HepG2 (cell line): ENCODE data around the gene CPSF4. TPM values are rescaled to one million over a fixed set of nuclear protein-coding genes. Genes with fewer than 3 reads are reported as not detected.

Experiments
- BCL3 ChIP-seq: sonication (generic); formaldehyde crosslinking; IDR thresholded peaks from 2 replicates; pipeline ENCODE4 v1.5.1; 2020; ENCODE audit warnings: mild to moderate bottlenecking, missing genetic modification reagents, moderate library complexity
- BRF2 ChIP-seq: sonication (generic); formaldehyde crosslinking; IDR thresholded peaks from 2 replicates; pipeline ENCODE4 v1.8.1; 2022; ENCODE audit warnings: mild to moderate bottlenecking, missing genetic modification reagents
- CBX5 ChIP-seq: sonication (generic); formaldehyde crosslinking; IDR thresholded peaks from 2 replicates; pipeline ENCODE4 v1.4.0; 2020; ENCODE audit warnings: missing genetic modification reagents, borderline replicate concordance
- FOXM1 ChIP-seq: sonication (generic); formaldehyde crosslinking; IDR thresholded peaks from 2 replicates; pipeline ENCODE4 v1.5.0; 2020; ENCODE audit warnings: missing genetic modification reagents
- HCFC1 ChIP-seq: fragments of 150-350 bp; IDR thresholded peaks from 2 replicates; pipeline ENCODE4 v1.6.1; 2014; ENCODE audit warnings: low read depth, low read length
- HOXD1 ChIP-seq: sonication (generic); formaldehyde crosslinking; IDR thresholded peaks from 2 replicates; pipeline ENCODE4 v1.5.0; 2020; ENCODE audit warnings: missing genetic modification reagents
- KDM2A ChIP-seq: sonication (generic); formaldehyde crosslinking; IDR thresholded peaks from 2 replicates; pipeline ENCODE4 v1.4.0; 2020; ENCODE audit warnings: low read depth, missing genetic modification reagents, borderline replicate concordance
- MED8 ChIP-seq: sonication (generic); formaldehyde crosslinking; IDR thresholded peaks from 2 replicates; pipeline ENCODE4 v1.8.1; 2023; ENCODE audit warnings: mild to moderate bottlenecking, missing genetic modification reagents; ENCODE audit not compliant: insufficient replicate concordance
- NCOA5 ChIP-seq: sonication (generic); formaldehyde crosslinking; IDR thresholded peaks from 2 replicates; pipeline ENCODE4 v1.4.0; 2020; ENCODE audit warnings: missing genetic modification reagents
- NFE2L2 ChIP-seq: fragments of 150-350 bp; IDR thresholded peaks from 2 replicates; pipeline ENCODE4 v1.6.1; 2014; ENCODE audit warnings: low read length
- POLR2G ChIP-seq: fragments of 200-400 bp; formaldehyde crosslinking; IDR thresholded peaks from 2 replicates; pipeline ENCODE4 v1.6.1; 2018; ENCODE audit warnings: mild to moderate bottlenecking, low read depth, low read length, moderate library complexity
- REPIN1 ChIP-seq: sonication (generic); formaldehyde crosslinking; IDR thresholded peaks from 2 replicates; pipeline ENCODE4 v1.8.0; 2022; ENCODE audit warnings: missing genetic modification reagents, low read depth, mild to moderate bottlenecking, borderline replicate concordance
- SRSF9 ChIP-seq: fragments of 200-400 bp; formaldehyde crosslinking; IDR thresholded peaks from 2 replicates; pipeline ENCODE4 v1.6.1; 2018; ENCODE audit warnings: borderline replicate concordance, mild to moderate bottlenecking, low read depth, low read length; ENCODE audit not compliant: insufficient read depth, poor library complexity, severe bottlenecking
- TBX2 ChIP-seq: sonication (generic); formaldehyde crosslinking; IDR thresholded peaks from 2 replicates; pipeline ENCODE4 v1.5.0; 2020; ENCODE audit warnings: missing genetic modification reagents, mild to moderate bottlenecking, borderline replicate concordance
- TRIM24 ChIP-seq: sonication (generic); formaldehyde crosslinking; IDR thresholded peaks from 2 replicates; pipeline ENCODE4 v1.8.0; 2022; ENCODE audit warnings: mild to moderate bottlenecking, missing genetic modification reagents
- ZNF143 ChIP-seq: sonication (generic); formaldehyde crosslinking; IDR thresholded peaks from 2 replicates; pipeline ENCODE4 v1.4.0; 2020; ENCODE audit warnings: missing genetic modification reagents
- ZNF331 ChIP-seq: sonication (generic); formaldehyde crosslinking; IDR thresholded peaks from 2 replicates; pipeline ENCODE4 v1.4.0; 2020; ENCODE audit warnings: missing genetic modification reagents
- ZNF441 ChIP-seq: sonication (generic); formaldehyde crosslinking; IDR thresholded peaks from 2 replicates; pipeline ENCODE4 v1.7.0; 2021; ENCODE audit warnings: missing genetic modification reagents, borderline replicate concordance
- ZNF446 ChIP-seq: sonication (generic); formaldehyde crosslinking; IDR thresholded peaks from 2 replicates; pipeline ENCODE4 v1.5.0; 2020; ENCODE audit warnings: mild to moderate bottlenecking, missing genetic modification reagents
- ZNF484 ChIP-seq: sonication (generic); formaldehyde crosslinking; IDR thresholded peaks from 2 replicates; pipeline ENCODE4 v1.5.1; 2020; ENCODE audit warnings: mild to moderate bottlenecking, low read depth, missing genetic modification reagents, borderline replicate concordance
- ZNF597 ChIP-seq: sonication (generic); formaldehyde crosslinking; IDR thresholded peaks from 2 replicates; pipeline ENCODE4 v1.5.0; 2020; ENCODE audit warnings: missing genetic modification reagents
- ZNF614 ChIP-seq: IDR thresholded peaks from 2 replicates; pipeline ENCODE4 v1.6.1; 2018; ENCODE audit warnings: missing biosample characterization, missing genetic modification reagents, inconsistent platforms, borderline replicate concordance
- ZNF746 ChIP-seq: sonication (generic); formaldehyde crosslinking; IDR thresholded peaks from 2 replicates; pipeline ENCODE4 v1.8.0; 2022; ENCODE audit warnings: mild to moderate bottlenecking, missing genetic modification reagents
- polyA plus RNA-seq, 8 experiments: library from polyadenylated mRNA; depleted of rRNA in 3 of 8; stranded (reverse) in 7 of 8; unstranded in 1 of 8; fragments of >200 nt; fragmentation: Illumina TruSeq in 4 of 8; extraction: Trizol in 4 of 8; gene quantifications; 2 replicates each; pipeline versions ENCODE4 v1.2.1 to v1.2.3, GENCODE V29; 2011 to 2016; ENCODE audit warnings: low read depth in 4 of 8, missing spikeins in 1 of 8, mixed read lengths in 1 of 8; ENCODE audit not compliant: insufficient read depth in 1 of 8
- total RNA-seq, 5 experiments: library from RNA; depleted of rRNA; stranded (reverse); fragments of >200 nt; fragmentation: Illumina TruSeq; extraction: Trizol; gene quantifications; 2 replicates each; pipeline ENCODE4 v1.2.3, GENCODE V29; 2016; ENCODE audit warnings: low read depth in 1 of 5
- TF ChIP-seq, protein P1 (sequence below): sonication (generic); formaldehyde crosslinking; IDR thresholded peaks from 2 replicates; pipeline ENCODE4 v1.5.1; 2020; ENCODE audit warnings: missing genetic modification reagents, mild to moderate bottlenecking, borderline replicate concordance
- TF ChIP-seq, protein P2 (sequence below): sonication (generic); formaldehyde crosslinking; IDR thresholded peaks from 2 replicates; pipeline ENCODE4 v1.5.0; 2020; ENCODE audit warnings: missing genetic modification reagents

CPSF4 gene
- total and polyA plus RNA-seq, 2 of the 13 experiments (the other 11 are each of a cell fraction or from before 2014, with no cell fraction given) = 34.1 to 49.6 TPM

DNA sequence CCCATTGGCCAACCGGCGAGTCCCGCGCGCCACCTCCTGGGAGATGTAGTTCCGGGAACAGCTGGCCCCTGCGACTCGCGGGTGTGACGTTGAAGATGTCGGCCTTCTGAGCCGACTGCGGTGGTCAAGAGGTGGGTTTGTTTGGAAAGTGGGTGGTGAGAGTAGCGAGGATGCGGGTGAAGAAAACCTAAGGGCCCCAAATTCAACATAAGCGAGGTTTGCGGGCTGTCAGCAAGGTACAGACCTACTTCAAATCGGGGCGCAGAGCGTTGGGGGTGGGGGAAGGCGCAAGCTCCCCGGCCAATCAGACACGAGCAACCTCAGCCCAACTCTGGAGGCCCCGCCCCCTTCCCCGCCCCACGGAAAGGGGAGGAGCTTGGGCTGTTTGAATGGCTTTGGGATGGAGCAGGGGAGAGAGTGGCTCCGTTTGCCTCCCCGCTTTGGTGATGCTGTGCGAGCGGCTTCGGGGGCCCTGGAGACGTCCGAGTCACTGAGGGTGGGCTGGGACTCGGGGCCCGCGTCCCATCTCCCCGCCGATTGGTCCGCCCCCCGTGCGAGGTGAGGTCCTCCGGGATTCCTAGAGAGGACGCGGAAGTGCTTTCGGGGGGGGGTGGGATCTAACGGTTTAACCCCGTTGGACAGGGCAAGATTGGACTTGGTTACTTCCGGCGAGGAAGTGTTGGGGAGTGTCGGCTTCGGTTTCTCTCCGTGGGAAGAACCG is 66.0 kb downstream of the CPSF4 start, which contains the start of gene ZKSCAN5 (continued):
- TF ChIP-seq BCL3 (peak; percentile 61), BRF2 (CRISPR knock-in tag) (no peak), TRIM24 (CRISPR knock-in tag) (no peak), CBX5 (CRISPR knock-in tag) (no peak), ZNF446 (CRISPR knock-in tag) (no peak), HOXD1 (peak; percentile 66; the same call in 1 of the 2 replicates), ZNF597 (CRISPR knock-in tag) (no peak), ZNF331 (CRISPR knock-in tag) (no peak), NCOA5 (CRISPR knock-in tag) (no peak), NFE2L2 (no peak), SRSF9 (no peak), ZNF143 (CRISPR knock-in tag) (peak; percentile 94), FOXM1 (no peak), KDM2A (peak; percentile 88), ZNF441 (no peak), TBX2 (CRISPR knock-in tag) (peak; percentile 56), ZNF746 (no peak), MED8 (CRISPR knock-in tag) (no peak), ZNF614 (no peak), REPIN1 (CRISPR knock-in tag) (no peak), ZNF484 (no peak), POLR2G (peak; percentile 84), HCFC1 (peak; percentile 89)
- TF ChIP-seq, protein P1, sequence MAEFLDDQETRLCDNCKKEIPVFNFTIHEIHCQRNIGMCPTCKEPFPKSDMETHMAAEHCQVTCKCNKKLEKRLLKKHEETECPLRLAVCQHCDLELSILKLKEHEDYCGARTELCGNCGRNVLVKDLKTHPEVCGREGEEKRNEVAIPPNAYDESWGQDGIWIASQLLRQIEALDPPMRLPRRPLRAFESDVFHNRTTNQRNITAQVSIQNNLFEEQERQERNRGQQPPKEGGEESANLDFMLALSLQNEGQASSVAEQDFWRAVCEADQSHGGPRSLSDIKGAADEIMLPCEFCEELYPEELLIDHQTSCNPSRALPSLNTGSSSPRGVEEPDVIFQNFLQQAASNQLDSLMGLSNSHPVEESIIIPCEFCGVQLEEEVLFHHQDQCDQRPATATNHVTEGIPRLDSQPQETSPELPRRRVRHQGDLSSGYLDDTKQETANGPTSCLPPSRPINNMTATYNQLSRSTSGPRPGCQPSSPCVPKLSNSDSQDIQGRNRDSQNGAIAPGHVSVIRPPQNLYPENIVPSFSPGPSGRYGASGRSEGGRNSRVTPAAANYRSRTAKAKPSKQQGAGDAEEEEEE (CRISPR knock-in tag) = no peak
- TF ChIP-seq, protein P2, sequence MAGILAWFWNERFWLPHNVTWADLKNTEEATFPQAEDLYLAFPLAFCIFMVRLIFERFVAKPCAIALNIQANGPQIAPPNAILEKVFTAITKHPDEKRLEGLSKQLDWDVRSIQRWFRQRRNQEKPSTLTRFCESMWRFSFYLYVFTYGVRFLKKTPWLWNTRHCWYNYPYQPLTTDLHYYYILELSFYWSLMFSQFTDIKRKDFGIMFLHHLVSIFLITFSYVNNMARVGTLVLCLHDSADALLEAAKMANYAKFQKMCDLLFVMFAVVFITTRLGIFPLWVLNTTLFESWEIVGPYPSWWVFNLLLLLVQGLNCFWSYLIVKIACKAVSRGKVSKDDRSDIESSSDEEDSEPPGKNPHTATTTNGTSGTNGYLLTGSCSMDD (CRISPR knock-in tag) = no peak
